DND-41 (cell line): ENCODE data around the gene MKS1.

Source experiments
- ATAC-seq: fragments of 200-7000 bp; cut with Tn5 transposase; 3 replicates; pipeline ENCODE4 v1.9.1; 2021; ENCODE audit warnings: low read depth; ENCODE audit not compliant: insufficient read depth
- DNase-seq: peaks from one replicate; pipeline ENCODE4 v3.0.0-alpha.2; 2020
- H2AFZ ChIP-seq: 2 replicates; pipeline ENCODE4 v1.6.0; 2012; ENCODE audit warnings: low read depth, low read length
- H3K27ac ChIP-seq: 2 replicates; pipeline ENCODE4 v1.5.1; 2012; ENCODE audit warnings: low read length, inconsistent platforms
- H3K27me3 ChIP-seq: fragments of 200-600 bp; sonication (generic); 2 replicates; pipeline ENCODE4 v1.6.0; 2012; ENCODE audit warnings: low read length, mild to moderate bottlenecking, inconsistent platforms; ENCODE audit not compliant: insufficient read depth, poor library complexity
- H3K36me3 ChIP-seq: 2 replicates; pipeline ENCODE4 v1.5.1; 2012; ENCODE audit warnings: low read length, inconsistent platforms; ENCODE audit not compliant: insufficient read depth
- H3K4me1 ChIP-seq: 2 replicates; pipeline ENCODE4 v1.5.1; 2012; ENCODE audit warnings: mild to moderate bottlenecking, low read length; ENCODE audit not compliant: insufficient read depth
- H3K4me2 ChIP-seq: 2 replicates; pipeline ENCODE4 v1.6.0; 2012; ENCODE audit warnings: mild to moderate bottlenecking, moderate library complexity, low read length, inconsistent platforms; ENCODE audit not compliant: insufficient read depth
- H3K4me3 ChIP-seq, 2 experiments: fragments of 200-600 bp in 1 of 2; shearing (Covaris generic) in 1 of 2; 2 replicates each; pipeline ENCODE4 v1.5.1; 2012 to 2016; ENCODE audit warnings: inconsistent platforms in 2 of 2, low read length in 2 of 2, mild to moderate bottlenecking in 2 of 2, low read depth in 1 of 2, moderate library complexity in 1 of 2
- H3K79me2 ChIP-seq: 2 replicates; pipeline ENCODE4 v1.6.0; 2012; ENCODE audit warnings: low read length, inconsistent platforms; ENCODE audit not compliant: insufficient read depth
- H3K9ac ChIP-seq: 2 replicates; pipeline ENCODE4 v1.6.0; 2012; ENCODE audit warnings: low read depth, mild to moderate bottlenecking, inconsistent platforms, low read length, moderate library complexity
- H3K9me3 ChIP-seq: 2 replicates; pipeline ENCODE4 v1.5.1; 2012; ENCODE audit warnings: low read length, moderate library complexity, mild to moderate bottlenecking, inconsistent platforms; ENCODE audit not compliant: insufficient read depth, severe bottlenecking
- H4K20me1 ChIP-seq: 2 replicates; pipeline ENCODE4 v1.6.0; 2012; ENCODE audit warnings: low read length; ENCODE audit not compliant: insufficient read depth
- CTCF ChIP-seq: IDR thresholded peaks from 2 replicates; pipeline ENCODE4 v1.5.1; 2012; ENCODE audit warnings: borderline replicate concordance, low read length, moderate library complexity, mild to moderate bottlenecking; ENCODE audit not compliant: poor library complexity, severe bottlenecking; ENCODE audit errors: extremely low read depth
- EZH2 ChIP-seq: IDR thresholded peaks from 3 replicates; pipeline ENCODE4 v1.6.1; 2012; ENCODE audit warnings: borderline replicate concordance, low read depth, mild to moderate bottlenecking, moderate library complexity, low read length, inconsistent platforms; ENCODE audit not compliant: severe bottlenecking

The MKS1 gene

GRCh38 chr17:58265902-58266875, 47.1 kb upstream of the MKS1 start:
- H3K79me2 ChIP-seq: no peaks in the 10 kb centered on the region
- H3K4me2 ChIP-seq: no peak overlapping the region
- TF ChIP-seq CTCF (no peak), EZH2 (no peak)
- DNase-seq (no peak), ATAC-seq (no peak)
- H3K36me3 ChIP-seq: no peaks in the 10 kb centered on the region
- no peaks in the 10 kb centered on the region for H3K4me1 ChIP-seq
- no peak overlapping the region for H2AFZ ChIP-seq
- H3K27me3 ChIP-seq: peaks cover 50% of the 10 kb centered on the region
- no peaks in the 10 kb centered on the region for H3K9me3 ChIP-seq
- H3K4me3 ChIP-seq: no peak overlapping the region
- no peak overlapping the region for H3K27ac ChIP-seq
- H4K20me1 ChIP-seq: no peaks in the 10 kb centered on the region
- no peak overlapping the region for H3K9ac ChIP-seq

- Histone ChIP-seq H4K20me1 (no peaks in the 10 kb centered on the region), H3K27me3 (peaks cover 50% of the 10 kb centered on the region), H3K9me3 (no peaks in the 10 kb centered on the region), H3K4me3 (no peak overlapping the region), H3K36me3 (no peaks in the 10 kb centered on the region), H3K9ac (no peak overlapping the region), H3K79me2 (no peaks in the 10 kb centered on the region), H2AFZ (no peak overlapping the region), H3K27ac (no peak overlapping the region), H3K4me1 (no peaks in the 10 kb centered on the region), H3K4me2 (no peak overlapping the region)
- ATAC-seq (no peak), DNase-seq (no peak)
- TF ChIP-seq EZH2: no peak
- TF ChIP-seq CTCF: no peak
These were observed 46.2 kb upstream of the MKS1 start for GRCh38 chr17:58265271-58265670.

GRCh38 chr17:58264407-58265103, 45.5 kb upstream of the MKS1 start:
- Histone ChIP-seq H4K20me1 (no peaks in the 10 kb centered on the region), H3K4me3 (no peak overlapping the region), H3K79me2 (no peaks in the 10 kb centered on the region), H2AFZ (no peak overlapping the region), H3K27ac (no peak overlapping the region), H3K9me3 (no peaks in the 10 kb centered on the region), H3K36me3 (no peaks in the 10 kb centered on the region), H3K4me1 (no peaks in the 10 kb centered on the region), H3K9ac (no peak overlapping the region), H3K27me3 (peaks cover 53% of the 10 kb centered on the region), H3K4me2 (no peak overlapping the region)
- ATAC-seq (no peak), DNase-seq (no peak)
- TF ChIP-seq EZH2: no peak
- TF ChIP-seq CTCF: no peak
